ENCODE results near the gene PSMA5.

DNA sequence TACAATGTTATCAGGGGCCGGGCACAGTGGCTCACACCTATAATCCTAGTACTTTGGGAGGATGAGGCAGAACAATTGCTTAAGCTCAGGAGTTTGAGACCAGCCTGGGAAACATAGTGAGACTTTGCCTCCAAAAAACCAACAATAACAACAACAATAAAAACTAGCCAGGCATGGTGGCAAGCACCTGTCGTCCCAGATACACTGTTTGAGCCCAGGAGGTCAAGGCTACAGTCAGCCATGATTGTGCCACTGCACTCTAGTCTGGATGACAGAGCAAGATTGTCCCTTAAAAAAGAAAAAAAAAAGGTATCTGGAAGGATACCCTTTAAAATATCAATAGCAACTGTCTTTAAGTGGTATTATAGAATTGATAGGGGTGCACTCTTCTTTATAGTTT is 44.7 kb downstream of the PSMA5 start:
- TF ChIP-seq CTCF (conservative IDR thresholded peaks at IDR 0.05; ENCODE audit: low read length) (no peak), EZH2phosphoT487 (IDR thresholded peaks at IDR 0.05; ENCODE audit: borderline replicate concordance) (no peak)

Measured in Loucy (cell line).